Activated naive CD8-positive, alpha-beta T cell treated with anti-CD3 and anti-CD28 coated beads for 36 hours (primary cell): ENCODE measurements around the gene SYNGR2. TPM values are rescaled to one million over a fixed set of nuclear protein-coding genes. Genes with fewer than 3 reads are reported as not detected.

Experiments used
- DNase-seq: peaks from one replicate; pipeline ENCODE4 v3.0.0; 2021
- H3K27ac Mint-ChIP-seq: one replicate; pipeline ENCODE4 v1.8.0; 2022; ENCODE audit warnings: mild to moderate bottlenecking, moderate library complexity, mixed read lengths
- H3K27me3 Mint-ChIP-seq: one replicate; pipeline ENCODE4 v1.8.0; 2022; ENCODE audit warnings: mild to moderate bottlenecking, mixed read lengths
- H3K36me3 Mint-ChIP-seq: one replicate; pipeline ENCODE4 v1.8.0; 2021; ENCODE audit warnings: mild to moderate bottlenecking, mixed read lengths
- H3K4me1 Mint-ChIP-seq: one replicate; pipeline ENCODE4 v1.8.0; 2021; ENCODE audit warnings: mixed read lengths
- H3K4me3 Mint-ChIP-seq: one replicate; pipeline ENCODE4 v1.8.0; 2022; ENCODE audit warnings: mild to moderate bottlenecking, moderate library complexity, mixed read lengths
- H3K9me3 Mint-ChIP-seq: one replicate; pipeline ENCODE4 v1.8.0; 2022; ENCODE audit warnings: mixed read lengths
- total RNA-seq, 2 experiments: library from RNA; stranded (reverse); gene quantifications; one replicate each; pipeline ENCODE4 v1.2.3, GENCODE V29; 2021

The SYNGR2 gene
- total RNA-seq, 2 experiments from 2014 or later: 126 to 127 TPM

DNA sequence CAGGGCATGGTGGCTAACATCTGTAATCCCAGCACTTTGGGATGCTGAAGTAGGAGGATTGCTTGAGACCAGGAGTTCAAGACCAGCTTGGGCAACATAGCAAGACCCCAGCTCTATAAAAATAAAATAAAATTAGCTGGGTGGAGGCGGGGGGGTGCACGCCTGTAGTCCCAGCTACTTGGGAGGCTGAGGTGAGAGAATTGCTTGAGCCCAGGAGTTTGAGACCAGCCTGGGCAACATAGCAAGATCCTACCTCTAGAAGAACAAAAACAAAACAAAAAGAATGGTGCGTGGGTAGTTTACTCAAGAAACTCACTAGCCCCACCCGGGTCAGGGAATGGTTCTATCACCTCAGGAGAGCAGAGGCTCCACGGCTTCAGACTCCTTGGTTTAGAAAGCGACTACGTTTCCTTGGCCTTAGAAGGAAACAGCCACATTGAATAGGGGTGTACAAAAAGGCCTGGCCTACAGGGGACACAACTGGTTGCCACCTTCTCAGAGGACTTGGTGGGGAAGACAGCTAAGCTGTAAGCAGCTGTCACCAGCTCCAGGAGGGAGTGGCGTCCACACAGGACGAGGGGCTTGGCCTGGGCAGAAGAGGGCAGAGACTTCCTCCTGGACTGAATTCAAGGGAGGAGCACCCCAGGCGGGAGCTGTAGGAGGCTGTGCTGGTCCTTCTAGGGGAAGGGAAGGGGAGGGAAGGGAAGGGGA, 17.8 kb downstream of the SYNGR2 start:
- Mint-ChIP-seq H3K4me1 (peaks cover 13% of the 10 kb centered on the region), H3K4me3 (peak overlapping the region; percentile 88), H3K9me3 (no peaks in the 10 kb centered on the region)

DNA sequence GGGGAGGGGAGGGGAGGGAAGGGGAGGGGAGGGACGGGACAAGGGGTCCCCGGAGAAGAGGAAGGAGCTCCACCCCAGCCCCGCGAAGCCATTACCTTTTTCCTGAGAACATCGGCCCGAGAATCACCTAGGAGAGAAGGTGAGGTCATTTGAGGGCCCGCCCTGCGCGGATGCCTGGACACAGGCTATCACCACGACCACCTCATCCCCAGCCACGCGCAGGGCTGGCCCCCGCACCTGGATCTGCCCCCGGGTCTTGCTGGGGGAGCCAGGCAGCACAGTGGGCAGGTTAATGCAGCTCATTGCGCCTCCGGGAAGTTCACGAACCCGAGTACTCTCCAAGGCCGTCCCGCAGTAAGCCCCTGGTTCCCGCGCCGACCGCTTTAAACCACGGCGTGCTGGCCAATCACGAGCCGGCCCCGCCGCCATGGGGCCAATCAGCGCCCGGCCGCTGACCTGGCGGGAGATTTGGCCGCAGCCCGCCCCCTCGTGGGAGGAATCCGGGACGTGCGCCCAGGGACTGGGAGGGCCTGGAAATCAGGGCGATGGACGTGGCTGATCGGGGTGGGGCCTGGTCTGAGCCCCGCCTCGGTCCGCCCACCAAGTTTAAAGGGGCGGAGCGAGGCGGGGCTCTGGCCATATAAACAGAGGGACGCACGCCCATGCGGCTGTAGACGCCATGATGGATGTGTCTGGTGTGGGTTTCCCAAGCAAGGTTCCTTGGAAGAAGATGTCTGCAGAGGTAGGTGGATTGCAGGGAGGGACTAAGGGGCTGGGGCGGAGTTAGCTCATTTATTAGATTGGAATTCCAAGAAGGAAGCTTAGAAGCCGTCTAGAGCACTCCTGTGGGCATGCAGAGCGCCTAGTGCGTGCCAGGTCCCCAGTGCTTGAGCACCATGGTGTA, 18.6 kb downstream of the SYNGR2 start, which contains the start of the genes AFMID and TK1:
Gene AFMID (plus strand): TSS at position 671 of the 904 bp plus-strand sequence. CDS start 9 bp downstream, at position 680.
Gene TK1 (minus strand): TSS at position 361 of the 904 bp plus-strand sequence. CDS start 58 bp downstream, at position 303.
- peaks cover 13% of the 10 kb centered on the region for H3K4me1 Mint-ChIP-seq
- H3K27me3 Mint-ChIP-seq: no peaks in the 10 kb centered on the region
- H3K9me3 Mint-ChIP-seq: no peaks in the 10 kb centered on the region
- H3K4me3 Mint-ChIP-seq: peak within 1 kb of the TSS; percentile 88
- DNase-seq: peak; percentile 98
- H3K36me3 Mint-ChIP-seq: peaks cover 39% of the 10 kb centered on the region
- peak within 1 kb of the TSS; percentile 81 for H3K27ac Mint-ChIP-seq

More for the DNA sequence above, 17.8 kb downstream of the SYNGR2 start:
- Mint-ChIP-seq H3K27ac (peak overlapping the region; percentile 81), H3K27me3 (no peaks in the 10 kb centered on the region), H3K36me3 (peaks cover 43% of the 10 kb centered on the region)
- no peak for DNase-seq

DNA sequence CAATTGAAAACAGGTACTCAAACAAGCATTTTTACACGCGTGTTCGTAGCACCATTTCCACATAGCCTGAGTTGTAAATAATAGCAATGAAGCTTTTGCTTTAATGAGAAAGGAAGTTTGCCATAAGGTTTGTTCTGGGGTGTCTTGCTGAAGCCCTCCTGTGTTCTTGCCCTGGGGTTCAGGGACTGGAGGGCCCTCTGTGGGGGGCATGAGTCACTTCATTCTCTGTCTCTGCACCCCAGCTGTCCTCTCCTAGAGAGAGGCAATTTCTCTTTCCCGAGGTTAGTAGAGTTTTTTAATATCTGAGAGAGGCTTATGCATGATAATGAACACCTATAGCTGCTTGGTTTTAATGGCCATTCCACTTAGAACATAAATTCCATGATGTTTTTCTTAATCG, 28.3 kb downstream of the SYNGR2 start:
- Mint-ChIP-seq H3K27me3 (no peaks in the 10 kb centered on the region), H3K9me3 (no peaks in the 10 kb centered on the region), H3K4me3 (no peak overlapping the region), H3K36me3 (peaks cover 6% of the 10 kb centered on the region), H3K4me1 (no peaks in the 10 kb centered on the region), H3K27ac (no peak overlapping the region)
- DNase-seq: no peak

DNA sequence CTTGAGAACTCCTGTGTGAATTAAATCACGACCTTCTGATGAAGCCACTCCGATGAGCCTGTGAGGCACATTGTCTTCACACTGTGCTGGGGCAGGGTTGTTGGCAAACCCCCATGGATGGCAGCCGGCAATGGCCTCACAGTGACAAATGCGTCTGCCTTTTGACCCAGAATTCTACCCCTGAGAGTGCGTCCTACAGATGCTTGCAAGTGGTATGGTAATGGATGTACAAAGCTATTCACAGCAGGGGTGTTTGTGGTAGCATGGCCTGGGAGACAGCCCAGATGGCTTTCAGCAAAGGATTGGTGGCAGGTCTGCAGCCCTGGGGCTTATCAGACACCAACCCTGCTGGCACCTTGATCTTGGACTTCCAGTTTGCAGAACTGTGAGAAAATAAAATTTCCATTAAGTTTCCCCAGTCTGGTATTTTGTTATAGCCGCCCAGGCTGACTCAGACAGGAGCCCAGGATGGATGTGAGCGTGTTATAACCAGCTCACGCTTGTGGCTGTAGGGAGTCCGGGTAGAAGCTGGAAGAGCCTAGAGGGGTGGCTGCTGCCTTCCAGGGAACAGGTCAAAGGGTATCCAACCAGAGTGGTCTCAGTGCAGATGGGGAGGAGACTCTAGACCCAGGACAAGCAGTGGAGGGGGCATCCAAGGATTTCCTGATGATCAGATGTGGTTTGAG, 28.9 kb downstream of the SYNGR2 start:
- no peak for DNase-seq
- Mint-ChIP-seq H3K4me1 (no peaks in the 10 kb centered on the region), H3K27me3 (no peaks in the 10 kb centered on the region), H3K36me3 (peaks cover 6% of the 10 kb centered on the region), H3K4me3 (no peak overlapping the region), H3K9me3 (no peaks in the 10 kb centered on the region), H3K27ac (no peak overlapping the region)

DNA sequence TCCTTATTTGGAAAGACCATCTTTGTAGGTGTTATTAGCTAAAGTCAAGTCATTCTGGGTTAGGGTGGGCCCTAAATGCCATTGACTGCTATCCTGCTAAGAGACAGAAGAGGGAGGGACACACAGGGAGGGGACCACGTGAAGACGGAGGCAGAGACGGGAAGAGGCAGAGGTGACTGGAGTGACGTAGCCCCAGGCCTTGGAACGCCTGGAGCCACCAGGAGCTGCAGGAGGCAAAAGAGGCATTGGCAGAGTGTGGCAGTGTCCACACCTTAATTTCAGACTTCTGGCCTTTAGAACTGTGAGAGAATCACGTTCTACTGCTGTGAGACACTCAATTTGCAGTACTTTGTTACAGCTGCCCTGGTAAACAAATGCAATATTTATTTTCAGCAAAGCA, 32.1 kb downstream of the SYNGR2 start:
- DNase-seq: no peak
- peaks cover 6% of the 10 kb centered on the region for H3K36me3 Mint-ChIP-seq
- H3K9me3 Mint-ChIP-seq: no peaks in the 10 kb centered on the region
- H3K4me1 Mint-ChIP-seq: no peaks in the 10 kb centered on the region
- no peaks in the 10 kb centered on the region for H3K27me3 Mint-ChIP-seq
- H3K27ac Mint-ChIP-seq: no peak overlapping the region
- H3K4me3 Mint-ChIP-seq: no peak overlapping the region

DNA sequence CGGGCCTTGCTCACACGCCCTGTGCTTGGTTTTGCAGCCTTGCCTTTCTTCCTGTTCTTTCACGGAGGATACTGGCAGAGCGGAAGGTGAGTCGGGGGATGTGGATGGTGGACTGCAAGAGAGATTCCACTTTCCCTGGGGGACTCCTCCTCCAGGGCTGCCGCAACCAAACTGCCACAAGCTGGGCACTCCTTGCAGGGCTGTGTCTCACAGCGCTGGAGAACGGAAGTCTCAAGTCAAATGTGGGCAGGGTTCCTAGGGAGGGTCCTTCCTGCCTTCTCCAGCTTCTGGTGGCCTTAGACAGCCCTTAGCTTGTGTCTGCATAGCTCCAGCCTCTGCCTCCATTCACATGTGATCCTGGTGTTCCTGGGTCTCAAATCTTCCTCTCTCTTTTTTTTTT, 34.3 kb downstream of the SYNGR2 start:
- Mint-ChIP-seq H3K4me3 (no peak overlapping the region), H3K9me3 (no peaks in the 10 kb centered on the region), H3K36me3 (peaks cover 2% of the 10 kb centered on the region), H3K4me1 (no peaks in the 10 kb centered on the region), H3K27me3 (no peaks in the 10 kb centered on the region), H3K27ac (no peak overlapping the region)
- DNase-seq: no peak

DNA sequence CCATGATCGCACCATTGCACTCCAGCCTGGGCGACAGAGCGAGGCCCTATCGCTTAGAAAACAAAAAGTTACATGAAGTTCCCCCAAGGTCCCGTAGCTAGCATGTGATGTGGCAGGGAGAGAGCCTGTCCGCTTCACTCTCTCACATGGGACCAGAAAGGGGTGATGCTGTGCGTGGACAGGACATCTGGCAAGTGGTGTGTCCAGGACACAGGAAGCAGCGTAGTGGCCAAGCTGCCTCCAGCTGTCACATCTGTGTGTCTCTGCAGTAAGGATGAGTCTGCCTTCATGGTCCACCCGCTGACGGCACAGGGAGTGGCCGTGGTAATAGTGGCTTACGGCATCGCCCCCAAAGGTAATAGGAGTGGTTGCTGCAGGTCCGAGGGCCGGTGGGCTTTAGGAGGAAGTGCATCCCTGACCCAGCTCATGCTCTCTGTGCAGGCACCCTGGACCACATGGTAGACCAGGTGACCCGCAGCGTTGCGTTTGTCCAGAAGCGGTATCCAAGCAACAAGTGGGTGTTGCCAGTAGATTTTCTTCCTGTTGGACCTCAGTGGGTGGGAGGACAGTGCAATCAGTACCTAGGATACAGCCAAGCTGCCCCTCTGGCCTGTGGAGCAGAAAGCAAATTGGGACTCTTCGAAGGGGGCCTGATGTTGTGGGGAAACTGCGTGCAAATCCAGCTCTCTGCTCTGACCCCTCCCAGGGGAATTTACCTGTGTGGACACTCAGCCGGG, 36.2 kb downstream of the SYNGR2 start:
- H3K4me1 Mint-ChIP-seq: no peaks in the 10 kb centered on the region
- H3K36me3 Mint-ChIP-seq: no peaks in the 10 kb centered on the region
- no peaks in the 10 kb centered on the region for H3K9me3 Mint-ChIP-seq
- DNase-seq: no peak
- H3K4me3 Mint-ChIP-seq: no peak overlapping the region
- H3K27ac Mint-ChIP-seq: no peak overlapping the region
- H3K27me3 Mint-ChIP-seq: no peaks in the 10 kb centered on the region

DNA sequence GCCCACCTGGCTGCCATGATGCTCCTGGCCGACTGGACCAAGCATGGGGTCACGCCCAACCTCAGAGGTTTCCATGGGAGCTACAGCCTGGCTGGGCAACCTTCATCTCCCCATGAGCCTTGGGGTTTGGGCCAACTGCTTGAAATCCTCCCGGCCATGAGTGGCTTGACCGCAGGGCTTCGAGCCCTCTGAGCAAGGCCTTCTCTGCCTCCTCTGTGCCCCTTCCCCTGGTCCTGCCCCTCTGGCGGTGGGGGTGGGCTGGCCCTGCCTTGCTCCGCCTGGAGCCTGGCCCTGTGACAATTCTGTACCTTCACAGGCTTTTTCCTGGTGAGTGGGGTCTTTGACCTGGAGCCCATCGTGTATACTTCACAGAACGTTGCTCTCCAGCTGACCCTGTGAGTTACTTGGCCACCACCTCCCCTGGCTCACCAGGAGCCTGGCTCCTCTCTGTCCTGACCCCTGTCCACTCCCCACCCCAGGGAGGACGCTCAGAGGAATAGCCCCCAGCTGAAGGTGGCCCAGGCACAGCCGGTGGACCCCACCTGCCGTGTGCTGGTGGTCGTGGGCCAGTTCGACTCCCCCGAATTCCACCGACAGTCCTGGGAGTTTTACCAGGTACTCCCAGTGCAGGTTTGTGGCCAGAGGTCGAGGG, 36.9 kb downstream of the SYNGR2 start:
- H3K27me3 Mint-ChIP-seq: no peaks in the 10 kb centered on the region
- H3K9me3 Mint-ChIP-seq: no peaks in the 10 kb centered on the region
- no peak overlapping the region for H3K27ac Mint-ChIP-seq
- no peak overlapping the region for H3K4me3 Mint-ChIP-seq
- H3K36me3 Mint-ChIP-seq: no peaks in the 10 kb centered on the region
- DNase-seq: no peak
- H3K4me1 Mint-ChIP-seq: no peaks in the 10 kb centered on the region

DNA sequence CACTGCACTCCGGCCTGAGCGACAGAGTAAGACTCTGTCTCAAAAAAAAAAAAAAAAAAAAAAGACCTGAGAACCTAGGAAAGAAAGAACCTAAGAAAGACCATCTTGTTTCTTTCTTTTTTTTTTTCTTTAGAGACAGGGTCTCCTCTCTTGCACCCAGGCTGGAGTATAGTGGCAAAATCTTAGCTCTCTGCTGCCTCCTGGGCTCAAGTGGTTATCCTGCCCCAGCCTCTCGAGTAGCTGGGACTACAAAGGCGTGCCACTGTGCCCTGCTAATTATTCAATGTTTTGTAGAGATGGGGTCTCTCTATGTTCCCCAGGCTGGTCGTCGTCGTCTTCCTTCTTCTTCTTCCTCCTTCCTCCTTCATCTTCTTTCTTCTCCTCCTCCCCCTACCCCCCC, 37.9 kb downstream of the SYNGR2 start:
- no peak for DNase-seq
- H3K9me3 Mint-ChIP-seq: no peaks in the 10 kb centered on the region
- no peaks in the 10 kb centered on the region for H3K4me1 Mint-ChIP-seq
- no peaks in the 10 kb centered on the region for H3K27me3 Mint-ChIP-seq
- H3K27ac Mint-ChIP-seq: no peak overlapping the region
- H3K4me3 Mint-ChIP-seq: no peak overlapping the region
- no peaks in the 10 kb centered on the region for H3K36me3 Mint-ChIP-seq

DNA sequence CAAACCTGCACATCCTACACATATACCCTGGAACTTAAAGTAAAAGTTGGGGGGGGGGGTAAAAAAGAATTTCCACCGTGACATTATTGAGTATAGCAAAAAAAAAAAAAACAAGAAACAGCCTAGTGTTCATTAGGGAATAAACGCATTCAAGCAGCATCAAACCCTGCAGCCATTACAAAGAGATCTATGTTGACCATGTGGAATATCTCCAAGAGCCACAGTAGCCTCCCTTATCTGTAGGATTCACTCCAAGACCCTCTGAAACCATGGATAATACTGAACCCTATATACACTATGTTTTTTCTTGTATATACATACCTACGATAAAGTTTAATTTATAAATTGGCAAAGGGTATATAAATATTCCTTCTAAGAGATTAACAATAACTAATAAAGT, 40.1 kb downstream of the SYNGR2 start:
- no peaks in the 10 kb centered on the region for H3K36me3 Mint-ChIP-seq
- H3K27ac Mint-ChIP-seq: no peak overlapping the region
- no peaks in the 10 kb centered on the region for H3K4me1 Mint-ChIP-seq
- no peak for DNase-seq
- no peaks in the 10 kb centered on the region for H3K9me3 Mint-ChIP-seq
- H3K27me3 Mint-ChIP-seq: no peaks in the 10 kb centered on the region
- H3K4me3 Mint-ChIP-seq: no peak overlapping the region

DNA sequence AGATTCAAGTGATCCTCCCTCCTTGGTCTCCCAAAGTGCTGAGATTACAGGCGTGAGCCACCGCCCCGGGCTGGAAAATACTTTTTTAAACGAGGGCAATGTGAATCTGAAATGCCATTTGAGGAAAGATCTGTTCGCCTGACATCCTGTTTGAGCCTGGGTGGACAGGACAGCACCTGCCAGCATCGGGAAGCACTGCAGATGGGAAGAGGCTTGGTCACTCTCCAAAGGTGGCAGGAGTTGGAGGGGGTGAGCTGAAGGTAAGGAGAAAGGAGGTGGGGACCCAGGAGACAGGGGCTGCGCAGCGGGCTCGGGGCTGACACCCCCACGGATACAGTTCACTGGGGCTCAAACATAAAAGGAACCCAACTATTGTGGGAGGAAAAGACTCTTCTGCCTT, 41.7 kb downstream of the SYNGR2 start:
- Mint-ChIP-seq H3K27me3 (no peaks in the 10 kb centered on the region), H3K9me3 (no peaks in the 10 kb centered on the region), H3K4me1 (no peaks in the 10 kb centered on the region), H3K36me3 (peaks cover 5% of the 10 kb centered on the region), H3K27ac (no peak overlapping the region), H3K4me3 (no peak overlapping the region)
- DNase-seq: no peak

DNA sequence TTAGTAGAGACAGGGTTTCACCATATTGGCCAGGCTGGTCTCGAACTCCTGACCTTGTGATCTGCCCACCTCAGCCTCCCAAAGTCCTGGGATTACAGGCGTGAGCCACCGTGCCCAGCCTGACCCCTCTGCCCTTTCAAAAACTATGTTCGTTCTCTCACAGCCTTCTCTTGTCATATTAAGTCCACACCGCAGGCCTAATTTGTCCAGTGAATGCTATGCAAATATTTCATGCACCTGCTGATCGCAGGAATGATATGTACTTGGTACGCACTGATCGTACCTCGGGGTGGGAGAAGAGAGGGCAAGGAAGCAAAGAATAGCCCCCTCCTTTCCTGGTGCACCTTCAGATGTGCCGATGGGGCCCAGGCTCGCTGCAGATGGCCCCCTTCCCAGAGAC, 42.7 kb downstream of the SYNGR2 start:
- peaks cover 11% of the 10 kb centered on the region for H3K36me3 Mint-ChIP-seq
- no peak for DNase-seq
- H3K27me3 Mint-ChIP-seq: no peaks in the 10 kb centered on the region
- H3K4me3 Mint-ChIP-seq: no peak overlapping the region
- no peaks in the 10 kb centered on the region for H3K4me1 Mint-ChIP-seq
- no peak overlapping the region for H3K27ac Mint-ChIP-seq
- no peaks in the 10 kb centered on the region for H3K9me3 Mint-ChIP-seq

DNA sequence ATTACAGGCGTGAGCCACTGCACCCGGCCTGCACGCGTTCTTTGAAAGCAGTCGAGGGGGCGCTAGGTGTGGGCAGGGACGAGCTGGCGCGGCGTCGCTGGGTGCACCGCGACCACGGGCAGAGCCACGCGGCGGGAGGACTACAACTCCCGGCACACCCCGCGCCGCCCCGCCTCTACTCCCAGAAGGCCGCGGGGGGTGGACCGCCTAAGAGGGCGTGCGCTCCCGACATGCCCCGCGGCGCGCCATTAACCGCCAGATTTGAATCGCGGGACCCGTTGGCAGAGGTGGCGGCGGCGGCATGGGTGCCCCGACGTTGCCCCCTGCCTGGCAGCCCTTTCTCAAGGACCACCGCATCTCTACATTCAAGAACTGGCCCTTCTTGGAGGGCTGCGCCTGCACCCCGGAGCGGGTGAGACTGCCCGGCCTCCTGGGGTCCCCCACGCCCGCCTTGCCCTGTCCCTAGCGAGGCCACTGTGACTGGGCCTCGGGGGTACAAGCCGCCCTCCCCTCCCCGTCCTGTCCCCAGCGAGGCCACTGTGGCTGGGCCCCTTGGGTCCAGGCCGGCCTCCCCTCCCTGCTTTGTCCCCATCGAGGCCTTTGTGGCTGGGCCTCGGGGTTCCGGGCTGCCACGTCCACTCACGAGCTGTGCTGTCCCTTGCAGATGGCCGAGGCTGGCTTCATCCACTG, 45.8 kb downstream of the SYNGR2 start, which contains the start of gene BIRC5:
Gene BIRC5 (plus strand): TSS at position 238 of the 690 bp plus-strand sequence. CDS start 64 bp downstream, at position 302.
- Mint-ChIP-seq H3K9me3 (no peaks in the 10 kb centered on the region), H3K27ac (peak within 1 kb of the TSS; percentile 84), H3K4me1 (peaks cover 2% of the 10 kb centered on the region), H3K27me3 (no peaks in the 10 kb centered on the region), H3K4me3 (peak within 1 kb of the TSS; percentile 95), H3K36me3 (peaks cover 24% of the 10 kb centered on the region)
- peak; percentile 95 for DNase-seq
